K562 (cell line): Measurements from ENCODE around the gene FAM53C. TPM values are rescaled to one million over a fixed set of nuclear protein-coding genes. Genes with fewer than 3 reads are reported as not detected.

Source experiments
- ATAC-seq: fragments of 200-7000 bp; cut with Tn5 transposase; 3 replicates; pipeline ENCODE4 v1.9.1; 2020; ENCODE audit warnings: moderate library complexity
- BruUV-seq: library from RNA; stranded (reverse); fragments of 400-500 nt; replicated peaks from 2 replicates; lab custom pipeline; 2021; lab: Mats Ljungman, UMichigan
- CTCF ChIA-PET: fragments of 300-600 bp; formaldehyde crosslinking; extraction: SDS; loops from one replicate; lab custom pipeline; 2021; ENCODE audit warnings: low intra/inter-chr PET ratio; lab: Yijun Ruan, JAX
- POLR2A ChIA-PET: fragments of 300-600, 350-650 bp; sonication (Branson Sonifier 250); formaldehyde crosslinking; extraction: SDS; loops from one replicate; lab custom pipeline; 2021; ENCODE audit warnings: antibody characterized with exemption, inconsistent platforms; lab: Yijun Ruan, JAX
- DNase-seq, 4 experiments: peaks; one replicate each; pipeline versions ENCODE4 v3.0.0 to v3.0.0-alpha.2; 2011 to 2018; ENCODE audit warnings: low spot score in 3 of 4, mixed read lengths in 3 of 4; ENCODE audit errors: extremely low read depth in 1 of 4
- FAIRE-seq: peaks from 2 replicates; lab custom pipeline; 2011; peaks lifted over from hg19 to GRCh38; lab: Jason Lieb, UNC
- H2AFZ ChIP-seq: 2 replicates; pipeline ENCODE4 v1.6.0; 2011; ENCODE audit warnings: low read depth, low read length, control low read depth, inconsistent platforms
- H3K27ac ChIP-seq: fragments of 200-600 bp; 3 replicates; pipeline ENCODE4 v1.8.0; 2011; ENCODE audit warnings: low read depth, mild to moderate bottlenecking, control low read depth, inconsistent platforms, low read length, moderate library complexity, mixed read lengths; ENCODE audit errors: extremely low read depth
- H3K27me3 ChIP-seq, 2 experiments: fragments of 300-600 bp in 1 of 2; 2 replicates in 1 of 2; 3 replicates in 1 of 2; pipeline versions ENCODE4 v1.6.0 to v1.8.0; 2011; ENCODE audit warnings: inconsistent platforms in 2 of 2, low read length in 2 of 2, mild to moderate bottlenecking in 1 of 2, mixed read lengths in 1 of 2, moderate library complexity in 1 of 2; ENCODE audit not compliant: control insufficient read depth in 2 of 2, insufficient read depth in 2 of 2
- H3K36me3 ChIP-seq: fragments of 300-600 bp; 3 replicates; pipeline ENCODE4 v1.8.0; 2011; ENCODE audit warnings: mild to moderate bottlenecking, low read length, inconsistent platforms; ENCODE audit not compliant: control insufficient read depth, insufficient read depth
- H3K4me1 ChIP-seq, 2 experiments: fragments of 200-600 bp in 1 of 2; replicated peaks in 1 of 2; 2 replicates in 1 of 2; 3 replicates in 1 of 2; pipeline versions ENCODE4 v1.5.1 to v1.8.0; 2011; ENCODE audit warnings: inconsistent platforms in 2 of 2, low read length in 2 of 2, mild to moderate bottlenecking in 1 of 2, mixed read lengths in 1 of 2, moderate library complexity in 1 of 2; ENCODE audit not compliant: control insufficient read depth in 2 of 2, insufficient read depth in 2 of 2
- H3K4me2 ChIP-seq: 2 replicates; pipeline ENCODE4 v1.6.1; 2011; ENCODE audit warnings: low read length, control low read depth, inconsistent platforms, mixed read lengths; ENCODE audit not compliant: insufficient read depth
- H3K4me3 ChIP-seq: fragments of 200-600 bp; sonication (generic), shearing (Covaris generic); 2 replicates; pipeline ENCODE4 v1.5.1; 2016; ENCODE audit warnings: control low read depth, inconsistent platforms
- H3K79me2 ChIP-seq: fragments of 200-600 bp; 3 replicates; pipeline ENCODE4 v1.8.0; 2011; ENCODE audit warnings: low read length, inconsistent platforms; ENCODE audit not compliant: control insufficient read depth, insufficient read depth
- H3K9ac ChIP-seq, 2 experiments: 2 replicates each; pipeline versions ENCODE4 v1.6.0 to v1.6.1; 2011; ENCODE audit warnings: low read depth in 2 of 2, low read length in 2 of 2, control low read depth in 1 of 2, inconsistent platforms in 1 of 2, mild to moderate bottlenecking in 1 of 2, mixed read lengths in 1 of 2; ENCODE audit not compliant: insufficient read depth in 1 of 2
- H3K9me1 ChIP-seq: one replicate; pipeline ENCODE4 v1.6.0; 2011; ENCODE audit warnings: inconsistent platforms, mild to moderate bottlenecking, low read length, moderate library complexity; ENCODE audit not compliant: control insufficient read depth, insufficient read depth
- H3K9me3 ChIP-seq: replicated peaks from 2 replicates; pipeline ENCODE4 v1.5.1; 2011; ENCODE audit warnings: low read depth, low read length, inconsistent platforms; ENCODE audit not compliant: control insufficient read depth, insufficient read depth
- H4K20me1 ChIP-seq: replicated peaks from 2 replicates; pipeline ENCODE4 v1.6.1; 2011; ENCODE audit warnings: low read length, inconsistent platforms, mixed read lengths; ENCODE audit not compliant: control insufficient read depth, insufficient read depth
- CREB3L1 ChIP-seq: fragments of 450-650 bp; IDR thresholded peaks from 2 replicates; pipeline ENCODE4 v1.6.1; 2014; ENCODE audit warnings: low read depth, mild to moderate bottlenecking, moderate library complexity, borderline replicate concordance
- E2F3 ChIP-seq: fragments of 250-450 bp; sonication (Bioruptor Pico); IDR thresholded peaks from 2 replicates; pipeline ENCODE4 v1.4.0; 2020; ENCODE audit warnings: mild to moderate bottlenecking
- EP300 ChIP-seq: IDR thresholded peaks from 2 replicates; pipeline ENCODE4 v1.6.1; 2012; ENCODE audit warnings: low read length, improper control_type of control experiment
- FOSL1 ChIP-seq: fragments of 200-800 bp; sonication (Bioruptor generic); conservative IDR thresholded peaks from 2 replicates; pipeline ENCODE4 v1.6.1; 2016; ENCODE audit warnings: missing genetic modification characterization, missing compliant biosample characterization
- FOXJ2 ChIP-seq: fragments of 200-800 bp; sonication (Bioruptor generic); IDR thresholded peaks from 2 replicates; pipeline ENCODE4 v1.6.1; 2016; ENCODE audit warnings: missing genetic modification characterization, missing compliant biosample characterization
- GATAD2B ChIP-seq: fragments of 450-650 bp; IDR thresholded peaks from 2 replicates; pipeline ENCODE4 v1.6.1; 2017; ENCODE audit warnings: mild to moderate bottlenecking, borderline replicate concordance
- HDAC1 ChIP-seq, 2 experiments: fragments of 450-650 bp; IDR thresholded peaks; 2 replicates each; pipeline ENCODE4 v1.6.1; 2016 to 2017; ENCODE audit warnings: inconsistent platforms in 1 of 2, mild to moderate bottlenecking in 1 of 2, moderate library complexity in 1 of 2
- HNRNPK ChIP-seq: fragments of 200-400 bp; formaldehyde crosslinking; IDR thresholded peaks from one replicate; pipeline ENCODE4 v1.6.1; 2018; ENCODE audit warnings: mild to moderate bottlenecking, low read depth, low read length; ENCODE audit not compliant: poor library complexity, severe bottlenecking
- JUN ChIP-seq, 2 experiments: sonication (generic) in 1 of 2; formaldehyde crosslinking in 1 of 2; IDR thresholded peaks; 2 replicates each; pipeline versions ENCODE4 v1.6.1 to v1.8.0; 2012 to 2022; ENCODE audit warnings: borderline replicate concordance in 2 of 2, mild to moderate bottlenecking in 2 of 2, improper control_type of control experiment in 1 of 2, low read depth in 1 of 2, low read length in 1 of 2, missing genetic modification reagents in 1 of 2
- JUND ChIP-seq, 2 experiments: IDR thresholded peaks; 2 replicates in 1 of 2; 3 replicates in 1 of 2; pipeline ENCODE4 v1.6.1; 2011; ENCODE audit warnings: borderline replicate concordance in 2 of 2, low read depth in 2 of 2, low read length in 2 of 2, improper control_type of control experiment in 1 of 2, missing biosample characterization in 1 of 2, missing genetic modification characterization in 1 of 2, missing genetic modification reagents in 1 of 2
- LCOR ChIP-seq: sonication (generic); formaldehyde crosslinking; IDR thresholded peaks from 2 replicates; pipeline ENCODE4 v1.8.0; 2022; ENCODE audit warnings: mild to moderate bottlenecking, missing genetic modification reagents
- PHF20 ChIP-seq: fragments of 450-650 bp; IDR thresholded peaks from 2 replicates; pipeline ENCODE4 v1.6.1; 2018; ENCODE audit not compliant: partially characterized antibody
- POLR2A ChIP-seq: fragments of 450-650 bp; conservative IDR thresholded peaks from 2 replicates; pipeline ENCODE4 v1.6.1; 2016
- PRPF4 ChIP-seq: fragments of 200-400 bp; formaldehyde crosslinking; IDR thresholded peaks from one replicate; pipeline ENCODE4 v1.6.1; 2017; ENCODE audit warnings: low read length, low read depth, mild to moderate bottlenecking; ENCODE audit not compliant: insufficient read depth, poor library complexity, severe bottlenecking
- RB1 ChIP-seq: fragments of 450-650 bp; IDR thresholded peaks from 2 replicates; pipeline ENCODE4 v1.6.1; 2017; ENCODE audit warnings: low read depth, mild to moderate bottlenecking
- SNRNP70 ChIP-seq: fragments of 200-400 bp; formaldehyde crosslinking; optimal IDR thresholded peaks from 2 replicates; pipeline ENCODE3; 2017; ENCODE audit warnings: low read depth, low read length
- SRF ChIP-seq, 2 experiments: fragments of 250-450, 450-650 bp in 1 of 2; sonication (Bioruptor Pico) in 1 of 2; sonication (generic) in 1 of 2; formaldehyde crosslinking; IDR thresholded peaks; 2 replicates each; pipeline versions ENCODE4 v1.5.0 to v1.5.1; 2020 to 2022; ENCODE audit warnings: mild to moderate bottlenecking in 1 of 2, missing genetic modification reagents in 1 of 2
- TBP ChIP-seq: optimal IDR thresholded peaks from 2 replicates; pipeline ENCODE3; 2011; ENCODE audit warnings: low read depth, low read length, improper control_type of control experiment
- ZNF146 ChIP-seq: IDR thresholded peaks from one replicate; pipeline ENCODE4 v1.6.1; 2018; ENCODE audit warnings: missing compliant biosample characterization; ENCODE audit not compliant: unreplicated experiment
- ZNF75A ChIP-seq: fragments of 450-650 bp; formaldehyde crosslinking; IDR thresholded peaks from 2 replicates; pipeline ENCODE4 v1.4.0; 2020; ENCODE audit warnings: mild to moderate bottlenecking
- WGBS: fragments of 100-300 bp; shearing (Covaris generic); methylation state at CpG from one replicate; pipeline ENCODE4 v1.1.6; 2016; ENCODE audit warnings: low coverage, mixed read lengths; ENCODE audit not compliant: insufficient coverage; ENCODE audit errors: missing lambda C conversion rate; 5-methylcytosine and 5-hydroxymethylcytosine counted together
- in situ Hi-C: fragments of 300-500 bp; cut with MboI; formaldehyde crosslinking; loops from 4 replicates; pipeline ENCODE4 v1.15.0; 2018; ENCODE audit warnings: inconsistent platforms, mixed read lengths
- intact Hi-C: fragments of 100-400 bp; cut with micrococcal nuclease; formaldehyde crosslinking; loops from 2 replicates; pipeline ENCODE4 v1.14.2; 2022
- polyA plus RNA-seq, 8 experiments: library from polyadenylated mRNA; depleted of rRNA in 4 of 8; stranded (reverse) in 5 of 8; unstranded in 3 of 8; fragments of >200 nt; fragmentation: Nextera tagmentation in 2 of 8; fragmentation: Illumina TruSeq in 1 of 8; extraction: Ambion mirVana in 2 of 8; extraction: Trizol in 1 of 8; gene quantifications; 2 replicates each; pipeline versions ENCODE4 v1.2.1 to v1.2.3, GENCODE V29; 2011 to 2014; ENCODE audit warnings: inconsistent platforms in 1 of 8, missing spikeins in 1 of 8
- total RNA-seq, 7 experiments: library from RNA; depleted of rRNA in 6 of 7; stranded (reverse); fragments of >200 nt in 6 of 7; fragmentation: Illumina TruSeq in 2 of 7; extraction: Trizol in 2 of 7; gene quantifications; 2 replicates each; pipeline versions ENCODE4 v1.2.1 to v1.2.3, GENCODE V29; 2011 to 2021; ENCODE audit warnings: low replicate concordance in 1 of 7

The FAM53C gene
- total and polyA plus RNA-seq, 9 of the 15 experiments (the other 6 are each of a cell fraction or from before 2014, with no cell fraction given), result 9.7 to 38.5 (median 25.2) TPM

DNA sequence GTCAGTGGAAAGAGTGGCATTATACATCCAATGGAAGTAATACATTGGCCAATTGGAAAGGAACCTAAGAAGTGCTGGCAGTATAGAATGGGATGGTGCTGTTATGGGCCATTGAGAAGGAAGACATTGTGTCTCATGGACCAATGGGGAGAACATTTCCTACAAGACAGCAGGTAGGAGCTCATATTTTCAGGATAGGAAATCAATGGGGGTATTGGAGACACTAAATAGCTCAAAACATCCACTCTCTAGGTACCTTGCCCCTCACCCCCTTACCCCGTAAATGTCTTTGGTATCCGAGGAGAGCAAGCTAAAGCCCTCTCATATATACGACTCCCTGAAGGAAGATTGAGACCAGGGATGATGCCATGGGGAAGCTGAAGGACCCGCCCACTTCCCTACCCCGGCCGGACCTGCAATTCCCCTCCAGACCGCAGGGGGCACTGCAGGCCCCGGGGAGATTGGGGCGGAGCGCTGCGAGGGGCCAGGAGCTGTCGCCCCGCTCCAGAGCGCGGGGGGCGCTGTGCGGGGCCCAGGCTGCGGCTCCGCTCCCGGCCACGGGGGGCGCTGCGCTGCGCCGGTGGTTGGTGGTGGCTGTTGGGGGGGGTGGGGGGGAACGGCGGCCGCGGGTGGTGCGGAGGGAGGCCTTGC, 14.1 kb downstream of the FAM53C start, which contains the start of gene KDM3B:
KDM3B (plus strand) TSS at position 615 of the 651 bp plus-strand sequence. CDS start 111 bp downstream, outside the sequence.
- DNase-seq, result peak; percentile 94 to 97 (median 95)
- H3K4me3 ChIP-seq, result peak within 1 kb of the TSS; percentile 96
- in situ Hi-C loops (no loop called here), intact Hi-C loops (loop anchor here (2.0 to 5.0 kb wide), 2 partner anchors 13 to 170 kb away; partner anchors contain the start of gene FAM53C)
- H3K4me2 ChIP-seq, result peak within 1 kb of the TSS; percentile 84
- 16% methylated on average over 13 of the region's 30 CpGs for WGBS
- peaks cover 5% of the 10 kb centered on the region for H3K9me3 ChIP-seq
- no peaks in the 10 kb centered on the region for H3K9me1 ChIP-seq
- H3K4me1 ChIP-seq, result peaks cover 6 to 15% of the 10 kb centered on the region in 2 experiments; a peak in 4 of 5 replicates
- H3K27me3 ChIP-seq, result no peaks in the 10 kb centered on the region
- peak within 1 kb of the TSS; percentile 97 for H3K9ac ChIP-seq
- ATAC-seq, result peak; percentile 76
- peak; percentile 66 for FAIRE-seq
- no TSS peak for BruUV-seq
- peak within 1 kb of the TSS; percentile 93 for H3K27ac ChIP-seq
- H3K36me3 ChIP-seq, result peaks cover 29% of the 10 kb centered on the region; the same call in 2 of the 3 replicates
- H2AFZ ChIP-seq, result peak within 1 kb of the TSS; percentile 79
- ChIA-PET POLR2A (interaction anchor here (0.6 to 10.3 kb wide), 9 partner anchors 12 to 164 kb away, joined by 3 to 416 read pairs (median 5); partner anchors contain the start of genes CDC25C, EGR1 and FAM53C), CTCF (interaction anchor here (0.6 to 2.6 kb wide), 4 partner anchors 10 to 138 kb away, joined by 3 to 31 read pairs (median 5); partner anchors contain the start of gene FAM53C)
- peaks cover 46% of the 10 kb centered on the region for H3K79me2 ChIP-seq
- peaks cover 20% of the 10 kb centered on the region for H4K20me1 ChIP-seq
- TF ChIP-seq LCOR (CRISPR knock-in tag) (peak; percentile 90; the same call in 1 of the 2 replicates), SRF (CRISPR knock-in tag; IDR thresholded peaks at IDR 0.05) (peak in 1 of 2 experiments; percentile 49; a peak in 1 of 4 replicates), FOSL1 (tag) (0 out of 2 replicates have a peak, but pooled peaks have one; percentile 27), POLR2A (no peak), ZNF75A (CRISPR knock-in tag) (no peak), HNRNPK (peak; percentile 77), JUN (IDR thresholded peaks at IDR 0.05; ENCODE audit: borderline replicate concordance, low read depth, low read length) (peak; percentile 60), JUN (CRISPR knock-in tag; IDR thresholded peaks at IDR 0.05; ENCODE audit: borderline replicate concordance) (no peak), TBP (peak; percentile 54), EP300 (peak; percentile 55; the same call in 1 of the 2 replicates), CREB3L1 (peak; percentile 43; the same call in 1 of the 2 replicates), E2F3 (CRISPR knock-in tag) (no peak), RB1 (peak; percentile 97), GATAD2B (peak; percentile 58; the same call in 1 of the 2 replicates), ZNF146 (CRISPR knock-in tag) (no peak), SNRNP70 (no peak), HDAC1 (IDR thresholded peaks at IDR 0.05) (no peak), PHF20 (peak; percentile 27), FOXJ2 (tag) (peak; percentile 72), PRPF4 (peak; percentile 91), JUND (IDR thresholded peaks at IDR 0.05; ENCODE audit: borderline replicate concordance, low read depth, low read length) (peak; percentile 74), JUND (tag; IDR thresholded peaks at IDR 0.05; ENCODE audit: borderline replicate concordance, low read depth, low read length) (no peak; the same call in 2 of the 3 replicates)
